EL (cell line): ENCODE measurements around the gene PNMA8C.
"Not testable (repeated sequence)": the region's sequence is repeated elsewhere in the genome, so short reads cannot be mapped to it uniquely, and the experiment has no call there.

Source experiments
- DNase-seq: peaks from one replicate; pipeline ENCODE4 v3.0.0-alpha.2; 2016

PNMA8C gene

GRCh38 chr19:46446021-46446420, 17.3 kb upstream of the PNMA8C start:
- DNase-seq = no peak

DNA sequence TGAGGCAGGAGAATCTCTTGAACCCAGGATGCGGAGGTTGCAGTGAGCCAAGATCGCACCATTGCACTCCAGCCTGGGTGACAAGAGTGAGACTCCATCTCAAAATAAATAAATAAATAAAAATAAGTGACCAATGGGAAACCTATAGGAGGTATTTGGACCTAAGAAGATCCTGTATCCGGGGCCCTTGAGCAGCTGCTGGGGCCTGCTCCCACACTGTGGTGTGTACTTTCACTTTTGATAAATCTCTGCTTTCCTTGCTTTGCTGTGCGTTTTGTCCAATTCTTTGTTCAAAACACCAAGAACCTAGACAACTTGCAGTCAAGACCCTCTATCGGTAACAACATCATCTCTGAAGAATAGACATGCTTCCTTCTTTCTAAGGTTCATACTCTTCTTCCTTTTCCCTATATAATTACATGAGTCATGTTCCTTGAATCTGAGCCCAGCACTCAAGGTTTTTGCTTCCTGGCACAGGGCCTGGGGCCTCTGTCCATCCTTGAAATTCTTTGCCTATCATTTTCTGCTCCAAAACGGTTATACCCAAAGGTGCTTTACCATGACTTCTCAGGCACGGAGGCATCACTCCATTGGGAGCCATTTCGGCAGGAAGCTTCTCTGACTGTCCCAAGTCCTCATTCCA, 14.2 kb upstream of the PNMA8C start:
- peak; percentile 77 for DNase-seq

DNA sequence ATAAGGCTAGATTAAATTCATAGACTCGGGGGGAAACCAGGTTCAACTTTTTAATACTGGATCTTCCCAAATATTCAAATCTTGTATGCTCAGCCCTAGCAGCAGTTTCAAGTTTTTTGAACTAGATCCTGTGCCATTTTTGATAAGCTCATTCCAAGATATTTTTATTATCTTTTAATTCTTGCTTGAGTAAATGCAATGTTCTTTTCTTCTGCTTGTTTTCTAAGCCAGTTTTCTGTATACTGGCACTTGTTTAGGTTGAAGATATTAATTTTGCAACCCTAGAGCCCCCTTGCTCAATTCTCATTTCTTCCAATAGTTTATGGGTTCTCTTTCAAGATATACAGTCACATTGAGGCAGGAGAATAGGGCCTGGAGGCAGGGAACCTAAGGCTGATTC, 13.1 kb upstream of the PNMA8C start:
- DNase-seq = no peak

- not testable (repeated sequence) for DNase-seq
These were observed 7.0 kb upstream of the PNMA8C start for GRCh38 chr19:46435689-46436088.

DNA sequence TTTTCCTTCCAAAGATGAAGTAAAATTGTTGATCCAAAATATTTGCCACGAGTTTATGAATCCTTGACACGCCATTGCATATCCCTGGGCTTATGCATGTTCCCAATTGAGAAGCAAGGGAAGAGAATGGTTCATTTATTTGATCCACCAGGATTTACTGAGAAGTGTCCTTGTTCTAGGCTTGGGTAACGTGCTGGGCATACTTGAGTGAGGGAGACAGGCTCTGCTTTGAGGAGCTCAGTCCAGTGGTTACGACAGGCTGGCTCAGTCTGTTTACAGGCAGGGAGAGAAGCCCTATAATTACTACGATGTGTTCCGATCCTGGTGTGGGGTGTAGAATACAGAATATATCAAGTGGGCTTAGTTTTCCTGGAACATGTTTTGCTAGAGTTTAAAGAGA, 6.3 kb upstream of the PNMA8C start:
- DNase-seq = no peak

DNA sequence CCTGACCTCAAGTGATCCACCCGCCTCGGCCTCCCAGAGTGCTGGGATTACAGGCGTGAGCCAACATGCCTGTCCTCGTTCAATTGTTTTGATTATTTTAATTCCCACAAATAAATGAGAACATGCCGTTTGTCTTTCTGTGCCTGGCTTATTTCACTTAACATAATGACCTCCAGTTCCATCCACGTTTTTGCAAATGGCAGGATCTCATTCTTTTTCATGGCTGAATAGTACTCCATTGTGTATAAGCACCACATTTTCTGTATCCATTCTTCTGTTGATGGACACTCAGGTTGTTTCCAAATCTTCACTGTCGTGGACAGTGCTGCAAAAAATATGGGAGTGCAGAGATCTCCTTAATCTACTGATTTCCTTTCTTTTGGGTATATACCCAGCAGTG, 4.7 kb upstream of the PNMA8C start:
- not testable (repeated sequence) for DNase-seq

DNA sequence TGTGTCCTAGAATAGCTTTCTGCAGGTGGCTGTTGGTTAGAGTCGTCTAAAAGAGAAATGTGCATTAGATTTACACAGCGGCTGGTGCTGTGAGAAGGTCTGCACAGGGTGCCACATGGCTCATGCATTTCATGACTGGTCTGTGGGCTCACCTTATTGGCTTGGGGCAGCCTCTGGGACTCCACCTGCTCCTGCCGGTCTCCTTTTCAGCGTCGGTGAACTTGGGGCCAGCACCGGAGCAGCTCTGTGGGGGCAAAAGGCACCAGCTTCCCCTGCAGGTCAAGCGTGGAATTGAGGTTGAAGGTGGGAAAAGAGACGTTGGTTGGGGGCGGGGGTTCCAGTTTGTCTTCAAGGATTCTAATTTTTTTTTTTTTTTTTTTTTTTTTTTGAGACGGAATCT, 3.1 kb upstream of the PNMA8C start:
- no peak for DNase-seq

GRCh38 chr19:46429999-46430398, 1.3 kb upstream of the PNMA8C start:
- no peak for DNase-seq

DNA sequence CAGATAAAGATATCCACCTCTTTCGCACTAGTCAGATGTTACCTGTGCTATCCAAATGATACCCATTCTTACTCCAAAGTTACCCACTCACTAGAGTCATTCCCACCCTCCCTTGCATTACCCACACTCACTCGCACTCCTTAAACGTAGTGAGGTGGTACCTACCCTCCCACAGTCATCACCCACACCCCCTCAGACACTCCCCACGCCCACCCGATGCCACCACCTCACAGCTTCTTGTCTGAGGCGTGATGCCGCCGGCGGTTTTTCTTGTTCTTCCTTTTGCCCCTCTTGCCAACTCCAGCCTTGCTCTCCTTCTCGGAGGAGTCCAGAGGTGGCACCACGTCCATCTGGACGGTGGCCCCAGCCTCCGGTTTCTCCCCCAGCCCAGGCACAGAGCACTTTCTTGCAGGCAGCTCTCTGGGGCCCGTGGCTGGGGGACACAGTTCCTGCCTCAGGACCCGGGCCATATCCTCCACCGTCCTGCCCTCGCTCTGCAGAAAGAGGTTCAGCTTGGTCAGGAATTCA, 1.2 kb downstream of the PNMA8C start:
- no peak for DNase-seq

DNA sequence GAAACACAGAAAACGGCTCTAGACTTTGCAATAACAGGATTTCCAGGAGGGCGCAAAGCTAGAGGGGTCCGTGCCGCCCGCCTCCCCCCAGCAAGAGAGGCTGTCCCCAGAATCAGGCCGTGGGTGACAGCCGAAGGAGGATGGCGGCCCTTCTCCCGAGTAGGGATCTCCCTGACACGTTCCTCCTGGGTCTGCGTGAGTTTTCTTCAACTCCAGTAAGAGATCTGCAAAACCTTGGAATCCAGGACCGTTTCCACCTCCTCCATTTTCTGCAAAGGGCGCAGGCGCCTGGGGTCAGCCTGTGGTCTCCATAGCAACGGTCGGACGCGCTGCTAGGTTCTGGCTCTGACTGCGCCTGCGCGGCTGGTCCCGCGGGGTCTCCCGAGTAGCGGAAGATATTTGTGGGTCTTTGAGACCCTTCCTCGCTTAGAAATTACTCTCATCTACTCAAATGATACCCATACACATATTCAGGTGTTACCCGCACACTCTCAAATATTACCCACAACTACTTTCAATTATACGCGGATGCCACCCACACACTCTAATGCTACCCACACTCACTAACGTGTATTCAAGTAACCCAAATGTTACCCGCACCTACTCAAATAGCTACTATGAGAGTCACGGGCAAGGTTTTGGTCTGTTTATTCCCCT, 2.1 kb downstream of the PNMA8C start:
- peak; percentile 79 for DNase-seq

DNA sequence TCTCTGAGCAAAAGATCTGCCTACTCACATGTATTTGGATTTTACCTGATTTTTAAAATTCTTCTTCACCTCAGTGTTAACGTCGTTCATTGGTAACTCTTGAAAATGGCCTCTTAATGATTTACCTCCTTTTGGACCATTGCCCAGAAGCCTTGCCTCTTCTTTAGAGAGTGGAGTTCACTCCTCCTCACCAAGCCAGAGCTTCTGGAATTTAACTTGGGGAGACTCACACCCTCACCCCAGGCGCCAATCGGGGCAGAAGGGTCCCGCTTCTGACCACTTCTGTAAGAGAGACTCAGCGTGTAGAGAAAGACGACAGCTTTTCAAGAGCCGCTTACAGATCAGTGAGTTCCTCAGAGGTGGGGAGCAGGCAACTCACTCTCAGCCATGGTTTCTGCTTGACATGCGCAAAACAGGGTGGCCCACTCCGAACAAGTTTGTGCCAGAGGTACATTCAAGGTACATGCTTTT, 2.7 kb downstream of the PNMA8C start:
- DNase-seq = no peak

GRCh38 chr19:46423188-46423587, 5.5 kb downstream of the PNMA8C start:
- DNase-seq = no peak

- no peak for DNase-seq
These were observed 6.4 kb downstream of the PNMA8C start for GRCh38 chr19:46422344-46422743.

GRCh38 chr19:46420056-46420455, 8.7 kb downstream of the PNMA8C start:
- DNase-seq = no peak

DNA sequence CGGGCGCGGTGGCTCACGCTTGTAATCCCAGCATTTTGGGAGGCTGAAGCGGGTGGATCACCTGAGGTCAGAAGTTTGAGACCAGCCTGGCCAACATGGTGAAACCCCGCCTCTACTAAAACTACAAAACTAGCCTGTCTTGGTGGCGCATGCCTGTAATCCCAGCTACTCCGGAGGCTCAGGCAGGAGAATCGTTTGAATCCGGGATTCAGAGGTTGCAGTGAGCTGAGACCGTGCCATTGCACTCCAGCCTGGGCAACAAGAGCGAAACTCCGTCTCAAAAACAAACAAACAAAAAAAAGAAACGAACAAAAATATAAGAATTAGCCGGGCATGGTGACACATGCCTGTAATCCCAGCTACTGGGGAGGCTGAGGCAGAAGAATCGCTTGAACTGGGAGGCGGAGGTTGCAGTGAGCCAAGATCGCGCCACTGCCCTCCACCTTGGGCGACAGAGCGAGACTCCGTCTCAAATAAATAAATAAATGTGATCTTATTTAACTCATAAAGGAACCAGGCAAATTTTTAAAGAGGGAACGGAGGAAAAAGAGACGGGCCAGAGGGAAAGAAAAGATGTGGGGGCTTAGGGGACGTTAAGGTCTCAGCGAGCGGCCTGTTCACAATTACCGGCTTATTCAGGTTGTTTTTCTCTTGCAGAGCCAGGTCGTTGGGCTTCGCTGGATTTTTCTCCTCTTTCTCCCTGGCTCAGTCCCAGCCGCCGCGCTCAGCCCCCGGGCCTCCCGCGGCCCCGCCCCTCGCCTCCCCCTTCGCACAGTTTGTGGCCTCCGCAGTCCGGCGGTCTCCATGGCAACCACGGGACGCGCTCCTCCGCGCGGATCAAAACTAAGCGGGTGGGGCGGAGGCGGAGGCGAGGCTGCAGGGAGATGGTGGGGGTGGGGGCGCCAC, 12.7 kb downstream of the PNMA8C start:
- peak; percentile 87 for DNase-seq

DNA sequence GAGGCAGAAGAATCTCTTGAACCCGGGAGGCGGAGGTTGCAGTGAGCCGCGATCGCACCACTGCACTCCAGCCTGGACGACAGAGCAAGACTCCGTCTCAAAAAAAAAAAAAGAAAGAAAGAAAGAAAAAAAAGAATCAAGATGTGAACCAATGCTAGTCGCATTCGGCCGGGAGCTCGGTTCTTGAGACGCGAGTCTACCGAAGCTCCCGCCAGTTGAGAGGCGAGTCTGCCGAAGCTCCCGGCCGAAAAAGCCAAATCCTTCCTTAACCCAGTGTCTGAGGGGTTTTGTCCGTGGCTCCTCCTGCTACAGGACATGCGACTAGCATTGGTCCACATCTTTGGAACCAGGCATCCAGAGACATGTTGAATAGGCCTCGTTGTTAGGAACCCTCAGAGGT, 13.8 kb downstream of the PNMA8C start:
- not testable (repeated sequence) for DNase-seq

GRCh38 chr19:46413262-46414031, 15.3 kb downstream of the PNMA8C start, which contains the start of gene CCDC8:
Gene CCDC8, minus strand, starts transcription at chr19:46413564. Its CDS starts 754 bp downstream, at chr19:46412810.
- peak; percentile 93 for DNase-seq

GRCh38 chr19:46412650-46413261, 16.0 kb downstream of the PNMA8C start:
- no peak for DNase-seq

DNA sequence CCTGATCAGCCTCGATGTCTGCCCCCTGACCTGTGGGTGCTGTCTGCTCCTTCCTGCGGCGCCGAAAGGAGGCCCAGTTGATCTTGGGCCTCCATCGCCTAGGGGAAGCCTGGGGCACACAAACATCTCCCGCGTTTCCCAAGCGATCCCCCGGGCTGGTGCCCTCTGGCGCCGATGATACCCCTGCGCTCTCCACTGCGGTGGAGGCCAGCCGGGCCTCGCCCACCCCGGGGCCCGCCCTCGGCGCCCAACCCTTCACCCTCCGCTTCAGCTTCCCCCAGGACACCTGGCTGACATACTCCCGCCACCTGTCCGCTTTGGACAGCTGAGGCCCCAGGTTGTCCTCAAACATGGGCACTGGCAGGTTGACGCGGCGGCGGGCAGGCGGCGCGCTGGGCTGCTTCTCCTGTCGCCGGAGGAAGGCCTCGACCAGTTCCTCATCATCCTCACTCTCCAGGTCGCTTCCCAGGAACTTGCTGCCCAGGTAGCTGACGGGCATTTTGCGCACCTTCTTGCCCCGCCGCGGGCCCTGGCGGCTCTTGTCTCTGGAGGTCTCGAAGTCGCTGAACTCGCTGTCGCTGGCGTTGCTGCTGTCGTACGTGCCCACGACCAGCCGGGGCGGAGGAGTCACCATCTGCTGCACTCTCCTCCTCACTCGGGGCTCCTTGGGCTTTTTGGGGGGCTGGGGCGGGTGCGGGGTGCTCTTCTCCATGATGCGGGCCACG, 16.6 kb downstream of the PNMA8C start:
- DNase-seq = no peak

- DNase-seq = no peak
These were observed 17.4 kb downstream of the PNMA8C start for GRCh38 chr19:46411088-46411924.
